Spleen (tissue), 11 donors: ENCODE results near the gene SPATA32. TPM values are rescaled to one million over a fixed set of nuclear protein-coding genes. Genes with fewer than 3 reads are reported as not detected.

Source experiments
- DNase-seq: peaks from one replicate; pipeline ENCODE4 v3.0.0-alpha.2; 2020
- H3K27ac ChIP-seq, 8 donors: fragments of 200-600 bp; sonication (generic) in 7 of 8; 1 replicate in 4 of 8; 2 replicates in 4 of 8; pipeline versions ENCODE4 v1.5.0 to v1.8.0; 2016 to 2021; ENCODE audit warnings: inconsistent platforms in 4 of 8, mild to moderate bottlenecking in 4 of 8, moderate library complexity in 1 of 8
- H3K27me3 ChIP-seq, 7 donors: fragments of 200-600 bp; sonication (generic) in 6 of 7; replicated peaks in 1 of 7; 1 replicate in 4 of 7; 2 replicates in 3 of 7; pipeline versions ENCODE4 v1.5.0 to v1.8.0; 2016 to 2021; ENCODE audit warnings: inconsistent platforms in 3 of 7, mild to moderate bottlenecking in 1 of 7
- H3K36me3 ChIP-seq, 6 donors: fragments of 200-600 bp; sonication (generic) in 5 of 6; 1 replicate in 4 of 6; 2 replicates in 2 of 6; pipeline versions ENCODE4 v1.5.0 to v1.8.0; 2016 to 2021; ENCODE audit warnings: inconsistent platforms in 2 of 6
- H3K4me1 ChIP-seq, 6 donors: fragments of 200-600 bp; sonication (generic) in 5 of 6; 1 replicate in 3 of 6; 2 replicates in 3 of 6; pipeline versions ENCODE4 v1.5.0 to v1.8.0; 2016 to 2021; ENCODE audit warnings: inconsistent platforms in 3 of 6
- H3K4me3 ChIP-seq, 8 donors: fragments of 200-600 bp; sonication (generic) in 7 of 8; 1 replicate in 4 of 8; 2 replicates in 4 of 8; pipeline versions ENCODE4 v1.5.0 to v1.8.0; 2016 to 2021; ENCODE audit warnings: inconsistent platforms in 4 of 8, mild to moderate bottlenecking in 4 of 8, moderate library complexity in 2 of 8
- H3K9me3 ChIP-seq, 8 donors: fragments of 200-600 bp; sonication (generic) in 7 of 8; 1 replicate in 4 of 8; 2 replicates in 4 of 8; pipeline versions ENCODE4 v1.5.0 to v1.8.0; 2016 to 2021; ENCODE audit warnings: inconsistent platforms in 4 of 8
- CTCF ChIP-seq, 11 experiments: fragments of 200-600 bp in 7 of 11; fragments of 450-650 bp in 4 of 11; sonication (generic) in 4 of 11; IDR thresholded peaks in 8 of 11; conservative IDR thresholded peaks in 3 of 11; 1 replicate in 7 of 11; 2 replicates in 4 of 11; pipeline versions ENCODE4 v1.4.0 to v1.8.0; 2016 to 2021; ENCODE audit warnings: antibody characterized with exemption in 11 of 11, inconsistent platforms in 4 of 11, mild to moderate bottlenecking in 1 of 11
- POLR2A ChIP-seq, 3 donors: fragments of 450-650 bp; IDR thresholded peaks; one replicate each; pipeline ENCODE4 v1.5.1; 2017; ENCODE audit warnings: antibody characterized with exemption in 3 of 3, mild to moderate bottlenecking in 1 of 3
- POLR2AphosphoS5 ChIP-seq, 3 donors: sonication (generic); formaldehyde crosslinking; IDR thresholded peaks; one replicate each; pipeline ENCODE4 v1.5.1; 2017; ENCODE audit warnings: antibody characterized with exemption in 3 of 3
- WGBS, 5 donors: extraction: QIAGEN DNeasy Blood & Tissue Kit in 3 of 5; methylation state at CpG; one replicate each; pipeline versions ENCODE4 v1.1.5 to v1.1.7; 2013 to 2018; 5-methylcytosine and 5-hydroxymethylcytosine counted together
- intact Hi-C: fragments of 100-400 bp; cut with DNase I; formaldehyde crosslinking; loops from one replicate; pipeline ENCODE4 v1.15.0; 2023; ENCODE audit warnings: low total_unique reads
- polyA plus RNA-seq, 3 donors: library from polyadenylated mRNA; stranded (reverse); fragments of 200-250 nt; gene quantifications; one replicate each; pipeline ENCODE4 v1.2.1, GENCODE V29; 2013
- total RNA-seq, 7 donors: library from RNA; depleted of rRNA in 3 of 7; stranded (reverse); fragments of >200 nt in 3 of 7; fragmentation: NEBNext Ultra II Directional in 4 of 7; extraction: Animal tissue kit (Norgen Biotek cat#: 25700) in 4 of 7; gene quantifications; one replicate each; pipeline versions ENCODE4 v1.1.0 to v1.2.1, GENCODE V29; 2016 to 2021
- donor health status: healthy with polysubstance abuse.
- donor health status: DM: no; HTN: no; CAD: no; lungs with moderate emphysema.
- donor health status: DM: no; HTN: no; CAD: no.
- donor health status: Bipolar disorder and iron deficiency.
- donor health status: healthy.
- donor health status: DM: no; HTN: no; CAD: no.
- donor health status: DM: yes; HTN: yes; CAD: no.

Gene SPATA32
- total and polyA plus RNA-seq, 10 donors, result 0.08 to 0.17 (median 0.09) TPM; not detected in 7

- no peaks in the 10 kb centered on the region for H3K9me3 ChIP-seq
- peaks cover 0 to 27% (median 9%) of the 10 kb centered on the region in 7 donors for H3K27me3 ChIP-seq
- H3K4me3 ChIP-seq, result no peak overlapping the region
- peaks cover 0 to 83% (median 79%) of the 10 kb centered on the region in 6 donors for H3K36me3 ChIP-seq
- TF ChIP-seq CTCF (IDR thresholded peaks at IDR 0.05 in 8 of 11, conservative IDR thresholded peaks at IDR 0.05 in 3 of 11) (no peak), POLR2AphosphoS5 (IDR thresholded peaks at IDR 0.05) (peak in 2 of 3 donors; percentile 25 to 70), POLR2A (IDR thresholded peaks at IDR 0.05) (no peak)
- H3K27ac ChIP-seq, result no peak overlapping the region
- no peak for DNase-seq
- peaks cover 11 to 68% (median 33%) of the 10 kb centered on the region in 6 donors for H3K4me1 ChIP-seq
- intact Hi-C loops, result no loop called here
- 84 to 90% (median 85%) methylated on average over 16 to 18 of the region's 18 CpGs for WGBS, 5 donors
Measured at GRCh38 chr17:45243750-45244149, 18.1 kb downstream of the SPATA32 start.

- peaks cover 0 to 27% (median 9%) of the 10 kb centered on the region in 7 donors for H3K27me3 ChIP-seq
- H3K9me3 ChIP-seq, result no peaks in the 10 kb centered on the region
- no peak for DNase-seq
- H3K4me1 ChIP-seq, result peaks cover 7 to 51% (median 19%) of the 10 kb centered on the region in 6 donors
- no peak for TF ChIP-seq CTCF (IDR thresholded peaks at IDR 0.05 in 8 of 11, conservative IDR thresholded peaks at IDR 0.05 in 3 of 11)
- no peak for TF ChIP-seq POLR2A (IDR thresholded peaks at IDR 0.05)
- no peak for TF ChIP-seq POLR2AphosphoS5 (IDR thresholded peaks at IDR 0.05)
- 53 to 91% (median 76%) methylated on average over 3 to 18 of the region's 18 CpGs for WGBS, 5 donors
- no peak overlapping the region for H3K27ac ChIP-seq
- no peak overlapping the region for H3K4me3 ChIP-seq
- peaks cover 2 to 100% (median 97%) of the 10 kb centered on the region in 6 donors for H3K36me3 ChIP-seq
- intact Hi-C loops, result no loop called here
Measured at GRCh38 chr17:45242029-45242414, 19.9 kb downstream of the SPATA32 start.

- TF ChIP-seq CTCF (IDR thresholded peaks at IDR 0.05 in 8 of 11, conservative IDR thresholded peaks at IDR 0.05 in 3 of 11) (no peak), POLR2AphosphoS5 (IDR thresholded peaks at IDR 0.05) (peak in 1 of 3 donors; percentile 72)
- peaks cover 2 to 45% (median 14%) of the 10 kb centered on the region in 6 donors for H3K4me1 ChIP-seq
- H3K9me3 ChIP-seq, result no peaks in the 10 kb centered on the region
- peaks cover 0 to 25% (median 9%) of the 10 kb centered on the region in 7 donors for H3K27me3 ChIP-seq
- H3K36me3 ChIP-seq, result peaks cover 2 to 100% (median 98%) of the 10 kb centered on the region in 6 donors
- H3K27ac ChIP-seq, result no peak overlapping the region
- no peak overlapping the region for H3K4me3 ChIP-seq
- WGBS, 5 donors, result 56 to 78% (median 75%) methylated on average over 39 to 62 of the region's 62 CpGs
- intact Hi-C loops, result no loop called here
- no peak for DNase-seq
Measured at GRCh38 chr17:45241328-45242028, 20.4 kb downstream of the SPATA32 start.

- DNase-seq, result no peak
- TF ChIP-seq POLR2A (IDR thresholded peaks at IDR 0.05) (no peak), POLR2AphosphoS5 (IDR thresholded peaks at IDR 0.05) (peak in 2 of 3 donors; percentile 5 to 73)
- Histone ChIP-seq H3K4me1 (peaks cover 0 to 45% (median 10%) of the 10 kb centered on the region in 6 donors), H3K36me3 (peaks cover 2 to 100% (median 95%) of the 10 kb centered on the region in 6 donors), H3K27me3 (peaks cover 0 to 25% (median 9%) of the 10 kb centered on the region in 7 donors), H3K27ac (no peak overlapping the region), H3K9me3 (no peaks in the 10 kb centered on the region), H3K4me3 (no peak overlapping the region)
- intact Hi-C loops, result no loop called here
- WGBS, 5 donors, result 66 to 94% (median 82%) methylated on average over 19 to 21 of the region's 21 CpGs
Measured at GRCh38 chr17:45240905-45241327, 21.0 kb downstream of the SPATA32 start.
